Parathyroid adenoma (tissue), 2 donors: Measurements from ENCODE around the gene ULK4.

Experiments
- H2AFZ ChIP-seq: fragments of 300-600 bp; sonication (generic); one replicate; pipeline ENCODE4 v1.7.0; 2017; ENCODE audit warnings: antibody characterized with exemption, mild to moderate bottlenecking
- H3K27ac ChIP-seq: fragments of 300-600 bp; sonication (generic); one replicate; pipeline ENCODE4 v1.7.0; 2017
- H3K27me3 ChIP-seq: fragments of 300-600 bp; sonication (generic); one replicate; pipeline ENCODE4 v1.7.0; 2017; ENCODE audit warnings: low read length; ENCODE audit not compliant: control insufficient read depth, insufficient read depth
- H3K36me3 ChIP-seq: fragments of 300-600 bp; sonication (generic); one replicate; pipeline ENCODE4 v1.7.0; 2017; ENCODE audit warnings: low read length; ENCODE audit not compliant: control insufficient read depth, insufficient read depth
- H3K4me1 ChIP-seq: fragments of 300-600 bp; sonication (generic); one replicate; pipeline ENCODE4 v1.7.0; 2017; ENCODE audit warnings: control low read depth
- H3K4me2 ChIP-seq: fragments of 300-600 bp; sonication (generic); one replicate; pipeline ENCODE4 v1.7.0; 2017; ENCODE audit warnings: low read length
- H3K4me3 ChIP-seq: fragments of 300-600 bp; sonication (generic); one replicate; pipeline ENCODE4 v1.7.0; 2017; ENCODE audit warnings: low read depth, low read length
- H3K79me2 ChIP-seq: fragments of 300-600 bp; sonication (generic); one replicate; pipeline ENCODE4 v1.7.0; 2017; ENCODE audit warnings: control low read depth
- H3K9ac ChIP-seq: fragments of 300-600 bp; sonication (generic); one replicate; pipeline ENCODE4 v1.7.0; 2017; ENCODE audit warnings: mild to moderate bottlenecking
- H3K9me3 ChIP-seq: fragments of 300-600 bp; sonication (generic); one replicate; pipeline ENCODE4 v1.7.0; 2017; ENCODE audit warnings: low read length; ENCODE audit not compliant: control insufficient read depth
- TF ChIP-seq, protein P1 (sequence below): fragments of 300-600 bp; sonication (generic); IDR thresholded peaks from one replicate; pipeline ENCODE4 v1.7.0; 2017; ENCODE audit warnings: antibody characterized with exemption, mild to moderate bottlenecking
- donor health status: primary hyperparathyroidism.

ULK4 gene

DNA sequence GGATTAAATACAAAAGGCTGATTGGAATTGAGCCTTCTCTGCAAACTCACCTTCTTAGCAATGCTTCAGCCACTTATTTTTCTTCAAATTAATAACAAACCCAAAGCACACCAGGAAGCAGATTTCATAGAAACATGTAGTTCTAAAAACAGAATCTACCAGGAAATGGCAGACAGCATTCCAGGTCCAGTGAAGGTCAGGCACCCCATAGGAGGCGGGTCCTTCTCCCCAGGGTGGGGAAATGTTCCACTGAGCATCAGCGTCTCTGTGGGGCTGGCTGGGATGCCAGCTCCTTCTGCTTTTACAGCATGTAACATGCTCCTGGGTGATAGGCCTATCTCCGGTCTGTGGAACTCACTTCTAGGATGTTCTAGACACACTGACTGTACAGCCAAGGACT is 713.4 kb downstream of the ULK4 start:
- no peaks in the 10 kb centered on the region for H3K9me3 ChIP-seq
- H3K27ac ChIP-seq = no peak overlapping the region
- H3K27me3 ChIP-seq = no peaks in the 10 kb centered on the region
- H3K36me3 ChIP-seq = no peaks in the 10 kb centered on the region
- H3K4me1 ChIP-seq = no peaks in the 10 kb centered on the region
- H3K79me2 ChIP-seq = no peaks in the 10 kb centered on the region
- no peak overlapping the region for H3K4me3 ChIP-seq
- H2AFZ ChIP-seq = no peak overlapping the region
- TF ChIP-seq, protein P1, sequence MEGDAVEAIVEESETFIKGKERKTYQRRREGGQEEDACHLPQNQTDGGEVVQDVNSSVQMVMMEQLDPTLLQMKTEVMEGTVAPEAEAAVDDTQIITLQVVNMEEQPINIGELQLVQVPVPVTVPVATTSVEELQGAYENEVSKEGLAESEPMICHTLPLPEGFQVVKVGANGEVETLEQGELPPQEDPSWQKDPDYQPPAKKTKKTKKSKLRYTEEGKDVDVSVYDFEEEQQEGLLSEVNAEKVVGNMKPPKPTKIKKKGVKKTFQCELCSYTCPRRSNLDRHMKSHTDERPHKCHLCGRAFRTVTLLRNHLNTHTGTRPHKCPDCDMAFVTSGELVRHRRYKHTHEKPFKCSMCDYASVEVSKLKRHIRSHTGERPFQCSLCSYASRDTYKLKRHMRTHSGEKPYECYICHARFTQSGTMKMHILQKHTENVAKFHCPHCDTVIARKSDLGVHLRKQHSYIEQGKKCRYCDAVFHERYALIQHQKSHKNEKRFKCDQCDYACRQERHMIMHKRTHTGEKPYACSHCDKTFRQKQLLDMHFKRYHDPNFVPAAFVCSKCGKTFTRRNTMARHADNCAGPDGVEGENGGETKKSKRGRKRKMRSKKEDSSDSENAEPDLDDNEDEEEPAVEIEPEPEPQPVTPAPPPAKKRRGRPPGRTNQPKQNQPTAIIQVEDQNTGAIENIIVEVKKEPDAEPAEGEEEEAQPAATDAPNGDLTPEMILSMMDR = no peak
- H3K4me2 ChIP-seq = no peak overlapping the region
- no peak overlapping the region for H3K9ac ChIP-seq

DNA sequence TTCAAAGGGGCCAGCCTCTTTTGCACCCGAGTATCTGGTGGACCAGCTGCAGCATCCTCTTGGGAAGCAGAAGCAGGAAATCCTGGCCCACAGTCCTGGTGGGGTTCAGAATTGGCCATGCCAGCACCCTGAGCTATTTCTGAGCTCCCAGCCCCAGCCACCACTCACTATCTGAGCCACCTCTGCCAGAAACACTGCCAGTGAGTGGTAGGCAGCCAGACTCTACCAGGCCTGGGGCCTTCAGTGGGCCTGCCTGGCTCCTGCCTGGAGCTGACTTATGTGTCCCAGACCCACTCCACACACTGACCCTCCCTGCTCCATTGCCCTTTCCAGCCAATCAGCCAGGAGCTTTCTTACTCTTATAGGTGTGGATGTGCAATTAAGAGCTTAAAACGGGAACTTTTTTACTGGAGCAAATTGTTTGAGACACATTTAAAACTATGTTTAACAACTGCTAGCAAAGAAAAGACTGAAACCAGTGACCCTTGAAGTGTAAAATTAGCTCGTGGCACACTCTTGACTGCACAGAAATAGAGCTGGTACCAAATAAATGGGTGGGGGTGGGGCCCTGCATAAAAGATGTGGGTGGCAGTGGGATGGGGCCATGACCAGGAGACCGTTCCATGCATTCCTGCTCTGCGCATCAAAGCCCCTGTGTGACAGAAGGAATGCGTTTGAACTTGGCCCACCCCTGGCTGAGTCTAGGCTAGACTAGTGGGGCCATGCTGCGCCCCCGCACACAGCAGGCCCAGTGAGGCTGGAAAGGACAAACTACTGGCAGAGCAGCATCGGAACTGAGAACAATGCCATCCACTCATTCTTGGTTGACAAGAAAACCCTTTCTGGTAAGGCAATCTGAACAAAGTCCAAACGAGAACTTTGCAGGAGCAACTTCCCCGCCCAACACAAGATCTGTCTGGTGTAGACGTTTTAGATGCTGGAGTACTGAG is 714.6 kb downstream of the ULK4 start:
- no peak overlapping the region for H3K4me2 ChIP-seq
- H3K79me2 ChIP-seq = no peaks in the 10 kb centered on the region
- no peaks in the 10 kb centered on the region for H3K4me1 ChIP-seq
- H3K36me3 ChIP-seq = no peaks in the 10 kb centered on the region
- TF ChIP-seq, protein P1 = no peak
- H3K27ac ChIP-seq = no peak overlapping the region
- no peak overlapping the region for H2AFZ ChIP-seq
- H3K4me3 ChIP-seq = no peak overlapping the region
- no peaks in the 10 kb centered on the region for H3K27me3 ChIP-seq
- H3K9me3 ChIP-seq = no peaks in the 10 kb centered on the region
- H3K9ac ChIP-seq = no peak overlapping the region

DNA sequence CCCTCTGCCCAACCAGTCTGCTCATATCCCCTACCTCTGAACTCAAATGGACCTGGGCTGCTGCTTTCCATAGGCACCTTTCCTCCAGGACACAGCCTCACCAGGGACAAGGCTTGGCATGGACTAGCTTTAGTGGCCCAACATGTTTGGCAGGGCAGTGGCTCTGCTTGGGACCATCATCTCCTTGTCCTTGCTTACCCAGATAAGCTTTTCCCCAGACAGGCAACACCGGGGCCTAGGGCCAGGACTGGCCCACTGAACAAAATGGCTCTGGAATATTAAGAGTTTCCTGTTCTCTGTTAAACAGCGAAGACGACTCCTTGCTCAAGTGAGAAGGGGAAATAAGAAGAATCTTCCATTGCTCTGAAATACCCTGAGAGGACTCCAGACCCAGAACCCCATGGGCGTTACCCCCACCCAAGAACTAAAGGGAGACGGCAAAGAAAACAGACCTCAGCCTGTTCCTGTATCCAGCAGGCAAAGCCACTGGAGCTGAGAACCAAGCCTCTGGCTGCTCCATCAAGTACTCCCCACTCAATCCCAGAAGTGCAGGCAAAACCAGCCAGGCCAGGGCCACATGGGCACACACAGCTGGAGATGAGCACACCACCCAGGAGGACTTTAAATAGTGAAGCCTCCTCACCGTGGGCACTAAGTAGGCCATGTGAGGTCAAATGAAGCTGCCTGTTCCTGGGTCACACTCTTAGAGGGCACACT is 717.1 kb downstream of the ULK4 start:
- Histone ChIP-seq H3K4me3 (no peak overlapping the region), H2AFZ (no peak overlapping the region), H3K9ac (no peak overlapping the region), H3K27me3 (no peaks in the 10 kb centered on the region), H3K27ac (no peak overlapping the region), H3K4me2 (no peak overlapping the region), H3K9me3 (no peaks in the 10 kb centered on the region), H3K4me1 (peaks cover 4% of the 10 kb centered on the region), H3K36me3 (no peaks in the 10 kb centered on the region), H3K79me2 (no peaks in the 10 kb centered on the region)
- TF ChIP-seq, protein P1 = no peak

DNA sequence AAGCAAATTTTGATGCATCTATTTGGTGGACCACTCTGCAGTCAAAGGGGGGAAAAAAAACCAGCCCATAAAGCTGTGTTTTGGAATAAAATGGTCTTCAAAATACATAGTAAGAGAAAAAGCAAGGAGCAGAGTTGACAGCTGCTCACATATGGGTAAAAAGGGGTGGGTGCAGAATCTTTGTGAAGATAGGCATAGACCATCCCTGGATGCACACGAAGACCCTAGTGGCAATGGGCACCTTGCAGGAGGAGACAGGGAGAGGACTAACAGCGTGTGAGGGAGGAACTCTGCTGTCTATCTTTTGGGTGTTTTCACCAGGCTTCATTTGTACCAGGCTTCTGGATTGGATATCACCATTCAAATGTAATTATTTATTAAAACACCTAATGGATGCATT is 718.7 kb downstream of the ULK4 start:
- Histone ChIP-seq H3K9ac (no peak overlapping the region), H3K79me2 (no peaks in the 10 kb centered on the region), H3K4me1 (peaks cover 4% of the 10 kb centered on the region), H3K27me3 (no peaks in the 10 kb centered on the region), H3K4me3 (no peak overlapping the region), H3K27ac (no peak overlapping the region), H3K4me2 (no peak overlapping the region), H2AFZ (no peak overlapping the region), H3K36me3 (no peaks in the 10 kb centered on the region), H3K9me3 (no peaks in the 10 kb centered on the region)
- TF ChIP-seq, protein P1 = no peak
